Left ventricle myocardium inferior (tissue), 1 donor: ENCODE results near the gene ENDOV. TPM values are rescaled to one million over a fixed set of nuclear protein-coding genes. Genes with fewer than 3 reads are reported as not detected.

Source experiments
- DNase-seq: peaks from one replicate; pipeline ENCODE4 v3.0.0-alpha.2; 2020
- H3K27ac ChIP-seq: fragments of 200-600 bp; replicated peaks from 2 replicates; pipeline ENCODE4 v1.8.0; 2021
- H3K27me3 ChIP-seq: fragments of 200-600 bp; 2 replicates; pipeline ENCODE4 v1.8.0; 2021; ENCODE audit warnings: low read depth
- H3K36me3 ChIP-seq: fragments of 200-600 bp; 2 replicates; pipeline ENCODE4 v1.8.0; 2021
- H3K4me1 ChIP-seq: fragments of 200-600 bp; 2 replicates; pipeline ENCODE4 v1.8.0; 2021
- H3K4me3 ChIP-seq: fragments of 200-600 bp; 2 replicates; pipeline ENCODE4 v1.8.0; 2021; ENCODE audit warnings: mild to moderate bottlenecking, moderate library complexity
- H3K9me3 ChIP-seq: fragments of 200-600 bp; replicated peaks from 2 replicates; pipeline ENCODE4 v1.8.0; 2021
- CTCF ChIP-seq: fragments of 200-600 bp; IDR thresholded peaks from 2 replicates; pipeline ENCODE4 v1.8.0; 2021; ENCODE audit warnings: antibody characterized with exemption, mild to moderate bottlenecking, borderline replicate concordance
- intact Hi-C: fragments of 100-400 bp; cut with micrococcal nuclease; formaldehyde crosslinking; loops from one replicate; pipeline ENCODE4 v1.11.0; 2022
- total RNA-seq: library from RNA; stranded (reverse); fragmentation: NEBNext Ultra II Directional; extraction: Animal tissue kit (Norgen Biotek cat#: 25700); gene quantifications from one replicate; pipeline ENCODE4 v1.2.1, GENCODE V29; 2021
- donor health status: DM: no; HTN: yes; CAD: no; lungs with severe emphysema.

Gene ENDOV
- total RNA-seq, 1 donor from 2014 or later: 11.3 TPM

- H3K36me3 ChIP-seq: peaks cover 100% of the 10 kb centered on the region
- H3K4me3 ChIP-seq: no peak overlapping the region
- no peak overlapping the region for H3K27ac ChIP-seq
- H3K27me3 ChIP-seq: no peaks in the 10 kb centered on the region
- DNase-seq: no peak
- TF ChIP-seq CTCF: no peak
- intact Hi-C loops: no loop called here
- no peaks in the 10 kb centered on the region for H3K9me3 ChIP-seq
- peaks cover 10% of the 10 kb centered on the region for H3K4me1 ChIP-seq
Measured at GRCh38 chr17:80382956-80383355, 32.0 kb upstream of the ENDOV start.

GRCh38 chr17:80384078-80384960 is 30.6 kb upstream of the ENDOV start:
- Histone ChIP-seq H3K27ac (peak overlapping the region; percentile 40), H3K4me1 (peaks cover 10% of the 10 kb centered on the region), H3K9me3 (no peaks in the 10 kb centered on the region), H3K27me3 (no peaks in the 10 kb centered on the region), H3K36me3 (peaks cover 100% of the 10 kb centered on the region), H3K4me3 (no peak overlapping the region)
- TF ChIP-seq CTCF: no peak
- intact Hi-C loops: no loop called here
- no peak for DNase-seq

- Histone ChIP-seq H3K9me3 (no peaks in the 10 kb centered on the region), H3K27me3 (no peaks in the 10 kb centered on the region), H3K27ac (no peak overlapping the region), H3K4me3 (no peak overlapping the region), H3K4me1 (peaks cover 10% of the 10 kb centered on the region), H3K36me3 (peaks cover 100% of the 10 kb centered on the region)
- no peak for TF ChIP-seq CTCF
- DNase-seq: no peak
- intact Hi-C loops: no loop called here
Measured at GRCh38 chr17:80385046-80385445, 29.9 kb upstream of the ENDOV start.

GRCh38 chr17:80386341-80386740 is 28.6 kb upstream of the ENDOV start:
- Histone ChIP-seq H3K27me3 (no peaks in the 10 kb centered on the region), H3K4me3 (no peak overlapping the region), H3K9me3 (no peaks in the 10 kb centered on the region), H3K4me1 (peaks cover 10% of the 10 kb centered on the region), H3K36me3 (peaks cover 100% of the 10 kb centered on the region), H3K27ac (no peak overlapping the region)
- no peak for TF ChIP-seq CTCF
- DNase-seq: no peak
- intact Hi-C loops: no loop called here

- Histone ChIP-seq H3K27ac (no peak overlapping the region), H3K4me3 (no peak overlapping the region), H3K4me1 (peaks cover 10% of the 10 kb centered on the region), H3K36me3 (peaks cover 100% of the 10 kb centered on the region), H3K9me3 (no peaks in the 10 kb centered on the region), H3K27me3 (no peaks in the 10 kb centered on the region)
- intact Hi-C loops: no loop called here
- DNase-seq: no peak
- TF ChIP-seq CTCF: no peak
Measured at GRCh38 chr17:80387071-80387470, 27.9 kb upstream of the ENDOV start.
